Lower leg skin (tissue), 4 donors: ENCODE measurements around the gene DPP6. TPM values are rescaled to one million over a fixed set of nuclear protein-coding genes. Genes with fewer than 3 reads are reported as not detected.

ENCODE experiments used
- DNase-seq, 2 donors: peaks; one replicate each; pipeline ENCODE4 v3.0.0-alpha.2; 2019; ENCODE audit warnings: low spot score in 2 of 2
- H3K4me3 ChIP-seq: fragments of 200-600 bp; sonication (generic); 2 replicates; pipeline ENCODE4 v1.5.1; 2017; ENCODE audit warnings: mild to moderate bottlenecking, low read depth; ENCODE audit not compliant: poor library complexity, severe bottlenecking
- CTCF ChIP-seq, 3 donors: fragments of 450-650 bp; IDR thresholded peaks; one replicate each; pipeline ENCODE4 v1.5.1; 2016; ENCODE audit warnings: antibody characterized with exemption in 3 of 3, mild to moderate bottlenecking in 3 of 3, moderate library complexity in 2 of 3
- POLR2A ChIP-seq, 2 donors: fragments of 450-650 bp; IDR thresholded peaks; one replicate each; pipeline ENCODE4 v1.6.1; 2016 to 2017; ENCODE audit warnings: antibody characterized with exemption in 2 of 2, mild to moderate bottlenecking in 1 of 2, moderate library complexity in 1 of 2
- WGBS, 2 donors: methylation state at CpG; one replicate each; pipeline ENCODE4 v1.1.5; 2018; 5-methylcytosine and 5-hydroxymethylcytosine counted together
- intact Hi-C: fragments of 100-400 bp; cut with DNase I; formaldehyde crosslinking; loops from one replicate; pipeline ENCODE4 v1.15.0; 2023; ENCODE audit warnings: low total_unique reads
- total RNA-seq, 4 donors: library from RNA; depleted of rRNA; stranded (reverse); fragments of >200 nt; gene quantifications; one replicate each; pipeline ENCODE4 v1.1.0, GENCODE V29; 2016

The DPP6 gene
- total RNA-seq, 4 donors from 2014 or later, result 1.0 to 4.5 (median 2.9) TPM

- DNase-seq, result no peak
- TF ChIP-seq POLR2A (IDR thresholded peaks at IDR 0.05) (no peak), CTCF (IDR thresholded peaks at IDR 0.05) (no peak)
- no peak overlapping the region for H3K4me3 ChIP-seq
- WGBS, 2 donors, result 87 to 91% methylated on average over 8 of the region's 8 CpGs
- intact Hi-C loops, result no loop called here
Measured at GRCh38 chr7:154406312-154406711, 354.1 kb downstream of the DPP6 start.

- WGBS, 2 donors, result 45 to 50% methylated on average over 5 of the region's 5 CpGs
- TF ChIP-seq CTCF (IDR thresholded peaks at IDR 0.05), result no peak
- TF ChIP-seq POLR2A (IDR thresholded peaks at IDR 0.05), result no peak
- no peak overlapping the region for H3K4me3 ChIP-seq
- intact Hi-C loops, result no loop called here
- no peak for DNase-seq
Measured at GRCh38 chr7:154409703-154410311, 357.6 kb downstream of the DPP6 start.

- H3K4me3 ChIP-seq, result no peak overlapping the region
- WGBS, 2 donors, result 73% methylated on average over 2 of the region's 2 CpGs
- no peak for DNase-seq
- TF ChIP-seq POLR2A (IDR thresholded peaks at IDR 0.05) (no peak), CTCF (IDR thresholded peaks at IDR 0.05) (no peak)
- intact Hi-C loops, result no loop called here
Measured at GRCh38 chr7:154412105-154412504, 359.9 kb downstream of the DPP6 start.

- TF ChIP-seq POLR2A (IDR thresholded peaks at IDR 0.05) (no peak), CTCF (IDR thresholded peaks at IDR 0.05) (no peak)
- WGBS, 2 donors, result 88% methylated on average over 6 of the region's 6 CpGs
- intact Hi-C loops, result no loop called here
- H3K4me3 ChIP-seq, result no peak overlapping the region
- DNase-seq, result no peak
Measured at GRCh38 chr7:154415709-154416399, 363.7 kb downstream of the DPP6 start.

GRCh38 chr7:154416714-154417113, 364.5 kb downstream of the DPP6 start:
- DNase-seq, result no peak
- 53 to 54% methylated on average over 6 of the region's 6 CpGs for WGBS, 2 donors
- intact Hi-C loops, result no loop called here
- no peak overlapping the region for H3K4me3 ChIP-seq
- no peak for TF ChIP-seq POLR2A (IDR thresholded peaks at IDR 0.05)
- no peak for TF ChIP-seq CTCF (IDR thresholded peaks at IDR 0.05)
